ENCODE measurements around the gene RNF20.

- TF ChIP-seq CTCF (IDR thresholded peaks at IDR 0.05 in 8 of 11, conservative IDR thresholded peaks at IDR 0.05 in 3 of 11) (no peak), POLR2A (IDR thresholded peaks at IDR 0.05) (no peak)
Observed at GRCh38 chr9:101561740-101562139, 28.1 kb downstream of the RNF20 start.
